Chondrocyte (in vitro differentiated cells): Measurements from ENCODE around the gene EPHA4. TPM values are rescaled to one million over a fixed set of nuclear protein-coding genes. Genes with fewer than 3 reads are reported as not detected.
A peak's percentile ranks its signal among the peaks of the same experiment; 100 is the strongest.

Experiments
- DNase-seq: peaks from one replicate; pipeline ENCODE4 v3.0.0; 2021; ENCODE audit warnings: mixed read lengths, low spot score
- H3K27ac Mint-ChIP-seq: one replicate; pipeline ENCODE4 v1.8.0; 2021; ENCODE audit warnings: mild to moderate bottlenecking, moderate library complexity, mixed read lengths; ENCODE audit not compliant: unreplicated experiment
- H3K27me3 Mint-ChIP-seq: 2 replicates; pipeline ENCODE4 v1.8.0; 2021; ENCODE audit warnings: low read depth, mixed read lengths
- H3K36me3 Mint-ChIP-seq: 2 replicates; pipeline ENCODE4 v1.8.0; 2021; ENCODE audit warnings: low read depth, mixed read lengths
- H3K4me1 Mint-ChIP-seq: 2 replicates; pipeline ENCODE4 v1.8.0; 2021; ENCODE audit warnings: low read depth, mild to moderate bottlenecking, mixed read lengths
- H3K4me3 Mint-ChIP-seq: one replicate; pipeline ENCODE4 v1.8.0; 2021; ENCODE audit warnings: mild to moderate bottlenecking, moderate library complexity, mixed read lengths; ENCODE audit not compliant: unreplicated experiment
- H3K9me3 Mint-ChIP-seq: 2 replicates; pipeline ENCODE4 v1.8.0; 2021; ENCODE audit warnings: low read depth, mixed read lengths
- CTCF ChIP-seq: fragments of 200-600 bp; sonication (generic); IDR thresholded peaks from 2 replicates; pipeline ENCODE4 v1.5.0; 2021; ENCODE audit warnings: antibody characterized with exemption, mild to moderate bottlenecking, moderate library complexity
- total RNA-seq: library from RNA; stranded (reverse); gene quantifications from 3 replicates; pipeline ENCODE4 v1.2.1, GENCODE V29; 2021

EPHA4 gene
- total RNA-seq, 1 donor from 2014 or later, result 3.9 TPM

GRCh38 chr2:221590861-221591365 lies 18.8 kb upstream of the EPHA4 start:
- no peaks in the 10 kb centered on the region for H3K36me3 Mint-ChIP-seq
- peaks cover 15% of the 10 kb centered on the region for H3K27me3 Mint-ChIP-seq
- no peaks in the 10 kb centered on the region for H3K9me3 Mint-ChIP-seq
- H3K4me1 Mint-ChIP-seq, result no peaks in the 10 kb centered on the region
- H3K27ac Mint-ChIP-seq, result no peak overlapping the region
- no peak overlapping the region for H3K4me3 Mint-ChIP-seq
- TF ChIP-seq CTCF, result no peak
- DNase-seq, result no peak

GRCh38 chr2:221589696-221590095 lies 17.6 kb upstream of the EPHA4 start:
- no peak for TF ChIP-seq CTCF
- Mint-ChIP-seq H3K4me3 (no peak overlapping the region), H3K9me3 (no peaks in the 10 kb centered on the region), H3K27ac (no peak overlapping the region), H3K4me1 (no peaks in the 10 kb centered on the region), H3K27me3 (peaks cover 21% of the 10 kb centered on the region), H3K36me3 (no peaks in the 10 kb centered on the region)
- DNase-seq, result no peak

- Mint-ChIP-seq H3K4me3 (no peak overlapping the region), H3K27ac (peak overlapping the region; percentile 33), H3K36me3 (no peaks in the 10 kb centered on the region), H3K4me1 (no peaks in the 10 kb centered on the region), H3K9me3 (no peaks in the 10 kb centered on the region), H3K27me3 (peaks cover 26% of the 10 kb centered on the region)
- no peak for TF ChIP-seq CTCF
- DNase-seq, result no peak
Measured at GRCh38 chr2:221588306-221588985, 16.3 kb upstream of the EPHA4 start.

GRCh38 chr2:221581986-221582385 lies 9.9 kb upstream of the EPHA4 start:
- H3K4me3 Mint-ChIP-seq, result no peak overlapping the region
- H3K27me3 Mint-ChIP-seq, result peaks cover 37% of the 10 kb centered on the region
- H3K4me1 Mint-ChIP-seq, result no peaks in the 10 kb centered on the region
- TF ChIP-seq CTCF, result no peak
- no peak overlapping the region for H3K27ac Mint-ChIP-seq
- no peaks in the 10 kb centered on the region for H3K36me3 Mint-ChIP-seq
- no peak for DNase-seq
- H3K9me3 Mint-ChIP-seq, result no peaks in the 10 kb centered on the region

GRCh38 chr2:221574231-221574570 lies 2.1 kb upstream of the EPHA4 start:
- Mint-ChIP-seq H3K36me3 (no peaks in the 10 kb centered on the region), H3K27ac (no peak overlapping the region), H3K9me3 (no peaks in the 10 kb centered on the region), H3K27me3 (peaks cover 27% of the 10 kb centered on the region), H3K4me3 (peak overlapping the region; percentile 92), H3K4me1 (peaks cover 31% of the 10 kb centered on the region)
- no peak for DNase-seq
- TF ChIP-seq CTCF, result no peak
